ENCODE measurements around the gene ASB2.

DNA sequence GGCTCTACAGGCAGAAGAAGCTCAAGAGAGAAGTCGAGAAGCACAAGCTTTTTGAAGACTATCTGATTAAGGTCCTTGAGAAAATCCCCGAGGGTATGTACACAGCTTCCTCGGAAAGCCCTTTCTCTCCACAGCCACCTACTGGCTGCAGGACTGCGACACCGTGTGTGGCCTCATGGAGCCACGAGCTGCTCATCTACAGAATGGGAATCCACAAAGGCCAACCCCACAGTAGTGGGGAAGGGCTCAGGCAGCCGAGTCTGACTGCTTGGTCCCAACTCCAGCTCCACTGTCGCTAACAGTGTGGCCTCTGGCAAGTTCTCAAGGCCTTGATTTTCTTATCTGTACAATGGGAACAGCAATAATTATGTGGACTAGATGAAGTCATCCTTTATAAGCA lies 23.2 kb upstream of the ASB2 start:
- TF ChIP-seq, protein P1, sequence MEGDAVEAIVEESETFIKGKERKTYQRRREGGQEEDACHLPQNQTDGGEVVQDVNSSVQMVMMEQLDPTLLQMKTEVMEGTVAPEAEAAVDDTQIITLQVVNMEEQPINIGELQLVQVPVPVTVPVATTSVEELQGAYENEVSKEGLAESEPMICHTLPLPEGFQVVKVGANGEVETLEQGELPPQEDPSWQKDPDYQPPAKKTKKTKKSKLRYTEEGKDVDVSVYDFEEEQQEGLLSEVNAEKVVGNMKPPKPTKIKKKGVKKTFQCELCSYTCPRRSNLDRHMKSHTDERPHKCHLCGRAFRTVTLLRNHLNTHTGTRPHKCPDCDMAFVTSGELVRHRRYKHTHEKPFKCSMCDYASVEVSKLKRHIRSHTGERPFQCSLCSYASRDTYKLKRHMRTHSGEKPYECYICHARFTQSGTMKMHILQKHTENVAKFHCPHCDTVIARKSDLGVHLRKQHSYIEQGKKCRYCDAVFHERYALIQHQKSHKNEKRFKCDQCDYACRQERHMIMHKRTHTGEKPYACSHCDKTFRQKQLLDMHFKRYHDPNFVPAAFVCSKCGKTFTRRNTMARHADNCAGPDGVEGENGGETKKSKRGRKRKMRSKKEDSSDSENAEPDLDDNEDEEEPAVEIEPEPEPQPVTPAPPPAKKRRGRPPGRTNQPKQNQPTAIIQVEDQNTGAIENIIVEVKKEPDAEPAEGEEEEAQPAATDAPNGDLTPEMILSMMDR (conservative IDR thresholded peaks at IDR 0.05 in 1 of 2, IDR thresholded peaks at IDR 0.05 in 1 of 2; ENCODE audit: low read depth in 1 of 2, low read length in 2 of 2), result no peak
- TF ChIP-seq EZH2 (IDR thresholded peaks at IDR 0.05; ENCODE audit: low read length, missing control alignments), result no peak
